Endodermal cell (in vitro differentiated cells): Measurements from ENCODE around the gene TTC9C. TPM values are rescaled to one million over a fixed set of nuclear protein-coding genes. Genes with fewer than 3 reads are reported as not detected.
A peak's percentile ranks its signal among the peaks of the same experiment; 100 is the strongest.
"Not testable (repeated sequence)": the region's sequence is repeated elsewhere in the genome, so short reads cannot be mapped to it uniquely, and the experiment has no call there.

ENCODE experiments used
- DNase-seq: peaks from one replicate; pipeline ENCODE4 v3.0.0-alpha.2; 2017
- H3K27ac ChIP-seq: 2 replicates; pipeline ENCODE4 v1.5.1; 2013; ENCODE audit warnings: mild to moderate bottlenecking, low read depth, low read length, moderate library complexity
- H3K27me3 ChIP-seq: 2 replicates; pipeline ENCODE4 v1.6.1; 2013; ENCODE audit warnings: mild to moderate bottlenecking, low read length, moderate library complexity; ENCODE audit not compliant: insufficient read depth, control insufficient read depth, poor library complexity, severe bottlenecking
- H3K36me3 ChIP-seq: 2 replicates; pipeline ENCODE4 v1.7.0; 2013; ENCODE audit warnings: mild to moderate bottlenecking, low read length, moderate library complexity; ENCODE audit not compliant: control insufficient read depth, insufficient read depth
- H3K4me1 ChIP-seq: one replicate; pipeline ENCODE4 v1.7.0; 2013; ENCODE audit warnings: low read length; ENCODE audit not compliant: control insufficient read depth, insufficient read depth
- H3K4me3 ChIP-seq: 2 replicates; pipeline ENCODE4 v1.5.1; 2013; ENCODE audit warnings: mild to moderate bottlenecking, low read length, moderate library complexity
- H3K9ac ChIP-seq: 2 replicates; pipeline ENCODE4 v1.6.1; 2013; ENCODE audit warnings: mild to moderate bottlenecking, low read length, moderate library complexity; ENCODE audit not compliant: poor library complexity, severe bottlenecking; ENCODE audit errors: extremely low read depth
- H3K9me3 ChIP-seq: 2 replicates; pipeline ENCODE4 v1.6.1; 2013; ENCODE audit warnings: mild to moderate bottlenecking, low read length, moderate library complexity; ENCODE audit not compliant: control insufficient read depth
- H3K27ac Mint-ChIP-seq: 2 replicates; pipeline ENCODE4 v1.8.0; 2020; ENCODE audit warnings: mixed read lengths
- H3K27me3 Mint-ChIP-seq: 2 replicates; pipeline ENCODE4 v1.8.0; 2021; ENCODE audit warnings: mild to moderate bottlenecking, mixed read lengths; ENCODE audit not compliant: insufficient read depth
- H3K36me3 Mint-ChIP-seq: 2 replicates; pipeline ENCODE4 v1.8.0; 2020; ENCODE audit warnings: low read depth, mixed read lengths
- H3K4me1 Mint-ChIP-seq: 2 replicates; pipeline ENCODE4 v1.8.0; 2020; ENCODE audit warnings: mixed read lengths
- H3K4me3 Mint-ChIP-seq: 2 replicates; pipeline ENCODE4 v1.8.0; 2020; ENCODE audit warnings: mild to moderate bottlenecking, moderate library complexity, mixed read lengths
- H3K9me3 Mint-ChIP-seq: 2 replicates; pipeline ENCODE4 v1.8.0; 2020; ENCODE audit warnings: mild to moderate bottlenecking, mixed read lengths
- WGBS, 2 experiments: methylation state at CpG; one replicate each; pipeline versions ENCODE4 v1.1.5 to v1.1.7; 2013; ENCODE audit warnings: missing lambda C conversion rate in 2 of 2, mixed read lengths in 1 of 2; ENCODE audit not compliant: insufficient coverage in 1 of 2, insufficient read length in 1 of 2; 5-methylcytosine and 5-hydroxymethylcytosine counted together
- total RNA-seq, 2 donors: library from RNA; stranded (reverse); fragmentation: NEBNext Ultra II Directional in 1 of 2; extraction: Animal tissue kit (Norgen Biotek cat#: 25700) in 1 of 2; gene quantifications; 2 replicates in 1 of 2; 3 replicates in 1 of 2; pipeline ENCODE4 v1.2.1, GENCODE V29; 2021
- TF ChIP-seq, protein P1 (sequence below): fragments of 200-600 bp; sonication (generic); conservative IDR thresholded peaks from 2 replicates; pipeline ENCODE4 v1.5.0; 2021; ENCODE audit warnings: antibody characterized with exemption, mild to moderate bottlenecking

TTC9C gene
- total RNA-seq, 2 donors from 2014 or later: 40.0 to 55.4 TPM

DNA sequence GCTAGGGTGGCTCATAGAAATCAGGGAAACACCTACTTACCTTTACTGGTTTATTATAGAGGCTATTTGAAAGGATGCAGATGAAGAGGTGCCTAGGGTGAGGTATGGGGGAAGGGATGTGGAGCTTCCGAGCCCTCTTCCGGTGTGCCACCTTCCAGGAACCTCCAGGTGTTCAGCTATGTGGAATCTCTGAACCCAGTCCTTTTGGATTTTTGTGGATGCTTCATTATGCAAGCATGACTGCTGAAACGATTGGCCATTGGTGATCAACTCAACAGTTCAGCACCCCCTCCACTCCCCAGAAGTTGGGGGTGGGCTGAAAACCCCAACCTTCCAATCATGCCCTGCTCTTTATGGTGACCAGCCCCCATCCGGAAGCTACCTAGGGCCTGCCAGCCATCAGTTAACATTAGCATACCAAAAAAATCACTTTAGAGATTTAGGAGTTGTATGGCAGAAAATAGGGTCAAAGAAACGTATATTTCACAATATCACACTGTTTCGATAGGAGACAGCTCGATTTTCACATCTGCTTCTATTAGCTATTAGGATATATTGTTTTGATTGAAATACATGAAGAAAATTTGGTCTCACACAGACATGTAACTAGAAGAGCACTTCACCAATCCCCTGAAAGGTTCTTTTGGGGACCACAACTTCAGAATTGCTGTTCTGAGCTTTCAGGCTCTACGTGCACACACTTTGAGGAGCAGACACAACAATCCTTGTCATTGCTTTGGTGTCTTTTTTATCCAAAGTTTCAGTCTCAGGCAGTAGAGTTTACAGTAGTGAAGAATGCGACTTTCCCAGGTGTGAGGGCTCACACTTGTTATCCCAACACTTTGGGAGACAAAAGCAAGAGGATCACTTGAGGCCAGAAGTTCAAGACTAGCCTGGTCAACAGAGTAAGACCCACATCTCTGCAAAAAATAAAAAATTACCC, 29.8 kb downstream of the TTC9C start:
- H3K9me3 Mint-ChIP-seq: no peaks in the 10 kb centered on the region
- Histone ChIP-seq H3K4me1 (peaks cover 12% of the 10 kb centered on the region), H3K36me3 (no peaks in the 10 kb centered on the region), H3K9ac (no peak overlapping the region), H3K27me3 (no peaks in the 10 kb centered on the region), H3K27ac (no peak overlapping the region), H3K9me3 (no peaks in the 10 kb centered on the region), H3K4me3 (no peak overlapping the region)
- peak; percentile 87 for DNase-seq
- peak overlapping the region; percentile 59 for H3K4me3 Mint-ChIP-seq
- TF ChIP-seq, protein P1, sequence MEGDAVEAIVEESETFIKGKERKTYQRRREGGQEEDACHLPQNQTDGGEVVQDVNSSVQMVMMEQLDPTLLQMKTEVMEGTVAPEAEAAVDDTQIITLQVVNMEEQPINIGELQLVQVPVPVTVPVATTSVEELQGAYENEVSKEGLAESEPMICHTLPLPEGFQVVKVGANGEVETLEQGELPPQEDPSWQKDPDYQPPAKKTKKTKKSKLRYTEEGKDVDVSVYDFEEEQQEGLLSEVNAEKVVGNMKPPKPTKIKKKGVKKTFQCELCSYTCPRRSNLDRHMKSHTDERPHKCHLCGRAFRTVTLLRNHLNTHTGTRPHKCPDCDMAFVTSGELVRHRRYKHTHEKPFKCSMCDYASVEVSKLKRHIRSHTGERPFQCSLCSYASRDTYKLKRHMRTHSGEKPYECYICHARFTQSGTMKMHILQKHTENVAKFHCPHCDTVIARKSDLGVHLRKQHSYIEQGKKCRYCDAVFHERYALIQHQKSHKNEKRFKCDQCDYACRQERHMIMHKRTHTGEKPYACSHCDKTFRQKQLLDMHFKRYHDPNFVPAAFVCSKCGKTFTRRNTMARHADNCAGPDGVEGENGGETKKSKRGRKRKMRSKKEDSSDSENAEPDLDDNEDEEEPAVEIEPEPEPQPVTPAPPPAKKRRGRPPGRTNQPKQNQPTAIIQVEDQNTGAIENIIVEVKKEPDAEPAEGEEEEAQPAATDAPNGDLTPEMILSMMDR: no peak
- WGBS, 2 experiments: 53 to 82% methylated on average over 2 to 6 of the region's 9 CpGs
- H3K36me3 Mint-ChIP-seq: peaks cover 5% of the 10 kb centered on the region
- peaks cover 23% of the 10 kb centered on the region for H3K4me1 Mint-ChIP-seq
- peak overlapping the region; percentile 91 for H3K27ac Mint-ChIP-seq
- H3K27me3 Mint-ChIP-seq: no peaks in the 10 kb centered on the region

DNA sequence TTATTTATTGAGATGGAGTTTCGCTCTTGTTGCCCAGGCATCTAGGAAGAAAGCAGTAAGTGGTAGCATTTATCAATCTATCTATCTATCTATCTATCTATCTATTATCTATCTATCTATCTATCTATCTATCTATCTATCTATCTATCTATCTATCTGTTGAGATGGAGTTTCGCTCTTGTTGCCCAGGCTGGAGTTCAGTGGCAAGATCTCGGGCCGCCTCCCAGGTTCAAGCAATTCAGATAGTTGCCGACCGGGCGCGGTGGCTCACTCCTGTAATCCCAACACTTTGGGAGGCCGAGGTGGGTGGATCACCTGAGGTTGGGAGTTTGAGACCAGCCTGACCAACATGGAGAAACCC, 32.6 kb downstream of the TTC9C start:
- H3K27me3 Mint-ChIP-seq, H3K4me3 ChIP-seq, H3K27ac ChIP-seq, H3K9me3 Mint-ChIP-seq, H3K9ac ChIP-seq, H3K9me3 ChIP-seq, H3K27me3 ChIP-seq: not testable (repeated sequence)
- DNase-seq: peak; percentile 66
- H3K36me3 ChIP-seq: peaks cover 11% of the 10 kb centered on the region
- 58 to 60% methylated on average over 7 to 8 of the region's 9 CpGs for WGBS, 2 experiments
- Mint-ChIP-seq H3K36me3 (peaks cover 21% of the 10 kb centered on the region), H3K27ac (peak overlapping the region; percentile 75), H3K4me1 (peaks cover 22% of the 10 kb centered on the region), H3K4me3 (peak overlapping the region; percentile 96)
- H3K4me1 ChIP-seq: peaks cover 12% of the 10 kb centered on the region

DNA sequence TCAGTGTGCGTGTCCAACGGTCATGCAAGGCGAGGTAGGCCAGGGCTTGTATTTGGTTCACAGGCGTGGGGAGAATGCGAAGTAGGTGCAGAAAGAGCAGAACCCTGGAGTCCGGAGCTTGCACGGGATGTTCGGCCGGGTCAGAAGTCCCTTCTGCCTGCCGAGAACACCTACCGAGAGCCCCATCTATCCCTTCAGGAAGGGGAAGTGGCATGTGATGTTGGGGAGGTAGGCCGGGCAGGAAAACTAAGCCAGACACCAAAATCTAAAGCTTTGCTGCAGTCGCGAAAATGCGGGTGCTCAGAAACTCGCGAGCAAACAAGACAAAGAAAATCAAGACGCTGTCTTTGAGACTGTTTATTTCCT, 42.5 kb downstream of the TTC9C start:
- H3K4me3 Mint-ChIP-seq: peak overlapping the region; percentile 85
- Histone ChIP-seq H3K4me1 (no peaks in the 10 kb centered on the region), H3K27ac (peak overlapping the region; percentile 95), H3K4me3 (peak overlapping the region; percentile 98), H3K27me3 (no peaks in the 10 kb centered on the region), H3K36me3 (peaks cover 18% of the 10 kb centered on the region), H3K9ac (peak overlapping the region; percentile 71), H3K9me3 (no peaks in the 10 kb centered on the region)
- no peaks in the 10 kb centered on the region for H3K27me3 Mint-ChIP-seq
- H3K9me3 Mint-ChIP-seq: no peaks in the 10 kb centered on the region
- H3K36me3 Mint-ChIP-seq: peaks cover 31% of the 10 kb centered on the region
- H3K4me1 Mint-ChIP-seq: peaks cover 15% of the 10 kb centered on the region
- H3K27ac Mint-ChIP-seq: peak overlapping the region; percentile 95
- 11 to 17% methylated on average over 9 to 18 of the region's 18 CpGs for WGBS, 2 experiments
- TF ChIP-seq, protein P1: no peak
- DNase-seq: peak; percentile 78
